GM13977 (cell line): Measurements from ENCODE around the gene ALDH5A1.

Experiments used
- DNase-seq: peaks from one replicate; pipeline ENCODE4 v3.0.0; 2012; ENCODE audit warnings: low spot score
- CTCF ChIP-seq: IDR thresholded peaks from 2 replicates; pipeline ENCODE4 v1.5.1; 2012; ENCODE audit warnings: mild to moderate bottlenecking, control low read depth; ENCODE audit not compliant: insufficient read depth; ENCODE audit errors: extremely low read depth, missing control alignments
- in situ Hi-C: fragments of 300-500 bp; cut with MboI; formaldehyde crosslinking; loops from one replicate; pipeline ENCODE4 v1.12.0; 2022; ENCODE audit warnings: low sequenced_read_pairs, low pct_unique_long_range_greater_than_20kb, mixed read lengths, inconsistent platforms; ENCODE audit not compliant: unreplicated experiment

The ALDH5A1 gene

DNA sequence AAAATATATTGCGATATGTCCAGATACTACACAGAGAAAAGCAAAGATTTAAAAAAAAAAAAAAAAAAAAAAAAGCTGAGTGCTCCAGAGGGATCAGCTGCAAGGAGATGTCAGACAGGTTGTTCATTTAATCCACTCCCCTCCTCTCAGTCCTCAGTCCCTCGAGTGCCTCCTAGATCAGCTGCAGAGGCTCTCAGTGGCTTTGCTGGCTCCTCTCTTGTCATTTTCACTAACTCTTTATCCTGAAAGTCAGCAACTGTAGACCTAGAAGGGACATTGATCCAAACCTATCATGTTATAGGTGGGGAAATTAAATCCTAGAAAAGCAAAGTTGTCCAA, 89.6 kb downstream of the ALDH5A1 start:
- no peak for DNase-seq
- in situ Hi-C loops, result loop anchor here (10.0 kb wide), 2 partner anchors 110 to 180 kb away; no protein-coding TSS in a partner anchor
- no peak for TF ChIP-seq CTCF
